B cell (primary cell): ENCODE results near the gene KRTAP10-5.

Source experiments
- CTCF ChIP-seq: fragments of 200-600 bp; IDR thresholded peaks from one replicate; pipeline ENCODE4 v1.8.0; 2022; ENCODE audit warnings: antibody characterized with exemption, mild to moderate bottlenecking
- EZH2 ChIP-seq: IDR thresholded peaks from 2 replicates; pipeline ENCODE4 v1.6.1; 2012; ENCODE audit warnings: borderline replicate concordance, low read depth, mild to moderate bottlenecking, moderate library complexity, low read length; ENCODE audit not compliant: insufficient read depth, poor library complexity, severe bottlenecking

- TF ChIP-seq CTCF (no peak), EZH2 (no peak)
Observed at GRCh38 chr21:44534688-44535087, 45.7 kb downstream of the KRTAP10-5 start.
